ENCODE results near the gene SETD4.

GRCh38 chr21:35989138-35989735, 71.1 kb downstream of the SETD4 start:
- no peak for TF ChIP-seq RAD21 (IDR thresholded peaks at IDR 0.05; ENCODE audit: low read depth)
- TF ChIP-seq EP300 (IDR thresholded peaks at IDR 0.05; ENCODE audit: borderline replicate concordance): no peak
- no peak for TF ChIP-seq CREB1 (IDR thresholded peaks at IDR 0.05; ENCODE audit: low read depth)
- no peak for TF ChIP-seq EGR1 (IDR thresholded peaks at IDR 0.05)
- TF ChIP-seq YY1 (IDR thresholded peaks at IDR 0.05; ENCODE audit: low read depth): no peak
- TF ChIP-seq, protein P1, sequence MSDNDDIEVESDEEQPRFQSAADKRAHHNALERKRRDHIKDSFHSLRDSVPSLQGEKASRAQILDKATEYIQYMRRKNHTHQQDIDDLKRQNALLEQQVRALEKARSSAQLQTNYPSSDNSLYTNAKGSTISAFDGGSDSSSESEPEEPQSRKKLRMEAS (IDR thresholded peaks at IDR 0.05): no peak
- no peak for TF ChIP-seq CEBPB (IDR thresholded peaks at IDR 0.05)
- TF ChIP-seq USF1 (IDR thresholded peaks at IDR 0.05): no peak

All from Ishikawa (cell line).